22Rv1 (cell line): Measurements from ENCODE around the gene CUX1.
"Not testable (repeated sequence)": the region's sequence is repeated elsewhere in the genome, so short reads cannot be mapped to it uniquely, and the experiment has no call there.

Experiments used
- H3K27ac ChIP-seq: fragments of 450-650 bp; 2 replicates; pipeline ENCODE4 v1.5.1; 2017
- CTCF ChIP-seq: fragments of 450-650 bp; IDR thresholded peaks from 2 replicates; pipeline ENCODE4 v1.5.1; 2017; ENCODE audit warnings: mild to moderate bottlenecking
- ZFX ChIP-seq: fragments of 450-650 bp; IDR thresholded peaks from 2 replicates; pipeline ENCODE4 v1.6.1; 2017; ENCODE audit warnings: antibody characterized with exemption, borderline replicate concordance

Gene CUX1

GRCh38 chr7:102225025-102225424, 407.6 kb downstream of the CUX1 start:
- no peak for TF ChIP-seq ZFX
- TF ChIP-seq CTCF, result no peak
- no peak overlapping the region for H3K27ac ChIP-seq

- H3K27ac ChIP-seq, result no peak overlapping the region
- TF ChIP-seq ZFX (no peak), CTCF (no peak)
Observed at GRCh38 chr7:102227371-102227770, 409.9 kb downstream of the CUX1 start.

GRCh38 chr7:102228935-102229334, 411.5 kb downstream of the CUX1 start:
- H3K27ac ChIP-seq, result no peak overlapping the region
- TF ChIP-seq ZFX (no peak), CTCF (no peak)

- not testable (repeated sequence) for H3K27ac ChIP-seq
Observed at GRCh38 chr7:102230162-102230561, 412.7 kb downstream of the CUX1 start.

GRCh38 chr7:102230593-102230992, 413.2 kb downstream of the CUX1 start:
- H3K27ac ChIP-seq, result no peak overlapping the region
- TF ChIP-seq CTCF, result no peak
- TF ChIP-seq ZFX, result no peak

GRCh38 chr7:102232611-102233286, 415.3 kb downstream of the CUX1 start:
- TF ChIP-seq ZFX (no peak), CTCF (no peak)
- H3K27ac ChIP-seq, result no peak overlapping the region

- no peak overlapping the region for H3K27ac ChIP-seq
- TF ChIP-seq ZFX (no peak), CTCF (no peak)
Observed at GRCh38 chr7:102234131-102234530, 416.7 kb downstream of the CUX1 start.
